GM12873 (cell line): Measurements from ENCODE around the gene LAMA2.

Experiments used
- CTCF ChIP-seq: IDR thresholded peaks from 2 replicates; pipeline ENCODE4 v1.5.1; 2012; ENCODE audit warnings: low read depth, mild to moderate bottlenecking, moderate library complexity, low read length, control low read depth; ENCODE audit not compliant: insufficient read depth; ENCODE audit errors: missing control alignments

Gene LAMA2

GRCh38 chr6:129041563-129041962, 158.6 kb downstream of the LAMA2 start:
- no peak for TF ChIP-seq CTCF

GRCh38 chr6:129046526-129046925, 163.6 kb downstream of the LAMA2 start:
- TF ChIP-seq CTCF = no peak

- no peak for TF ChIP-seq CTCF
These were observed 164.9 kb downstream of the LAMA2 start for GRCh38 chr6:129047834-129048233.

- no peak for TF ChIP-seq CTCF
These were observed 167.1 kb downstream of the LAMA2 start for GRCh38 chr6:129050086-129050485.

GRCh38 chr6:129055796-129056195, 172.9 kb downstream of the LAMA2 start:
- no peak for TF ChIP-seq CTCF

- TF ChIP-seq CTCF = no peak
These were observed 176.7 kb downstream of the LAMA2 start for GRCh38 chr6:129059650-129060049.

- TF ChIP-seq CTCF = no peak
These were observed 186.1 kb downstream of the LAMA2 start for GRCh38 chr6:129069006-129069405.
